CD4-positive, alpha-beta memory T cell (primary cell): ENCODE measurements around the gene PPM1H. TPM values are rescaled to one million over a fixed set of nuclear protein-coding genes. Genes with fewer than 3 reads are reported as not detected.

ENCODE experiments used
- CTCF ChIA-PET: fragments of 350-600 bp; sonication (Branson Sonifier 250); formaldehyde crosslinking; loops from one replicate; lab custom pipeline; 2021; ENCODE audit warnings: inconsistent platforms; ENCODE audit not compliant: partially characterized antibody; lab: Charles Lee
- POLR2A ChIA-PET: fragments of 350-600 bp; sonication (Branson Sonifier 250); formaldehyde crosslinking; loops from one replicate; lab custom pipeline; 2021; ENCODE audit not compliant: partially characterized antibody; lab: Charles Lee
- DNase-seq, 5 donors: peaks; one replicate each; pipeline versions ENCODE4 v3.0.0 to v3.0.0-alpha.2; 2020 to 2022; ENCODE audit warnings: mixed read lengths in 1 of 5
- H3K27ac ChIP-seq: one replicate; pipeline ENCODE4 v1.7.0; 2013; ENCODE audit warnings: low read depth, low read length
- H3K27me3 ChIP-seq: 2 replicates; pipeline ENCODE4 v1.7.0; 2013; ENCODE audit warnings: mild to moderate bottlenecking, low read length, moderate library complexity; ENCODE audit not compliant: insufficient read depth
- H3K36me3 ChIP-seq: 2 replicates; pipeline ENCODE4 v1.7.0; 2013; ENCODE audit warnings: mild to moderate bottlenecking, low read length, moderate library complexity; ENCODE audit not compliant: insufficient read depth
- H3K4me1 ChIP-seq: 2 replicates; pipeline ENCODE4 v1.7.0; 2013; ENCODE audit warnings: mild to moderate bottlenecking, low read length, moderate library complexity; ENCODE audit not compliant: insufficient read depth
- H3K4me3 ChIP-seq, 2 donors: one replicate each; pipeline ENCODE4 v1.7.0; 2013; ENCODE audit warnings: low read length in 2 of 2, mild to moderate bottlenecking in 1 of 2
- H3K9me3 ChIP-seq, 2 donors: one replicate each; pipeline ENCODE4 v1.7.0; 2013; ENCODE audit warnings: low read length in 2 of 2, control low read depth in 1 of 2; ENCODE audit not compliant: control insufficient read depth in 1 of 2
- H3K27ac Mint-ChIP-seq, 7 donors: one replicate each; pipeline ENCODE4 v1.8.0; 2020 to 2021; ENCODE audit warnings: mixed read lengths in 7 of 7, mild to moderate bottlenecking in 6 of 7, inconsistent platforms in 3 of 7, moderate library complexity in 3 of 7
- H3K27me3 Mint-ChIP-seq, 2 donors: one replicate each; pipeline ENCODE4 v1.8.0; 2020 to 2021; ENCODE audit warnings: mixed read lengths in 2 of 2
- H3K36me3 Mint-ChIP-seq, 2 donors: one replicate each; pipeline ENCODE4 v1.8.0; 2020 to 2021; ENCODE audit warnings: mixed read lengths in 2 of 2, inconsistent platforms in 1 of 2, mild to moderate bottlenecking in 1 of 2
- H3K4me1 Mint-ChIP-seq, 4 donors: one replicate each; pipeline ENCODE4 v1.8.0; 2020 to 2021; ENCODE audit warnings: mixed read lengths in 4 of 4, mild to moderate bottlenecking in 1 of 4
- H3K4me3 Mint-ChIP-seq, 8 donors: one replicate each; pipeline ENCODE4 v1.8.0; 2020 to 2021; ENCODE audit warnings: mixed read lengths in 8 of 8, mild to moderate bottlenecking in 7 of 8, moderate library complexity in 6 of 8, inconsistent platforms in 3 of 8
- H3K9me3 Mint-ChIP-seq, 8 donors: one replicate each; pipeline ENCODE4 v1.8.0; 2020 to 2021; ENCODE audit warnings: mixed read lengths in 8 of 8, mild to moderate bottlenecking in 5 of 8, inconsistent platforms in 3 of 8, moderate library complexity in 1 of 8
- intact Hi-C: fragments of 100-400 bp; cut with micrococcal nuclease; formaldehyde crosslinking; loops from one replicate; pipeline ENCODE4 v1.15.1; 2023
- polyA plus RNA-seq, 2 donors: library from polyadenylated mRNA; unstranded; fragments of 300-500 nt; fragmentation: Illumina TruSeq; gene quantifications; one replicate each; pipeline ENCODE4 v1.2.3, GENCODE V29; 2021
- total RNA-seq, 2 experiments: library from RNA; stranded (reverse); gene quantifications; one replicate each; pipeline ENCODE4 v1.2.3, GENCODE V29; 2021

Gene PPM1H
- total and polyA plus RNA-seq, 4 experiments from 2014 or later: 0.06 to 0.14 TPM; not detected in 2

GRCh38 chr12:62738616-62739015, 196.3 kb downstream of the PPM1H start:
- Histone ChIP-seq H3K36me3 (no peaks in the 10 kb centered on the region), H3K4me1 (no peaks in the 10 kb centered on the region), H3K27ac (no peak overlapping the region), H3K9me3 (no peaks in the 10 kb centered on the region), H3K27me3 (no peaks in the 10 kb centered on the region), H3K4me3 (no peak overlapping the region)
- H3K27ac Mint-ChIP-seq: no peak overlapping the region
- H3K4me1 Mint-ChIP-seq: peaks cover 0 to 7% (median 2%) of the 10 kb centered on the region in 4 donors
- no peak for DNase-seq
- POLR2A ChIA-PET: no interaction called here
- H3K36me3 Mint-ChIP-seq: no peaks in the 10 kb centered on the region
- CTCF ChIA-PET: interaction anchor here (1.1 kb wide), 1 partner anchor 53 kb away, joined by 3 read pairs; no protein-coding TSS in a partner anchor
- peaks cover 0 to 1% (median 0%) of the 10 kb centered on the region in 8 donors for H3K9me3 Mint-ChIP-seq
- intact Hi-C loops: no loop called here
- H3K27me3 Mint-ChIP-seq: no peaks in the 10 kb centered on the region
- no peak overlapping the region for H3K4me3 Mint-ChIP-seq

- intact Hi-C loops: no loop called here
- Mint-ChIP-seq H3K4me3 (no peak overlapping the region), H3K36me3 (no peaks in the 10 kb centered on the region), H3K27ac (no peak overlapping the region), H3K4me1 (peaks cover 0 to 7% (median 2%) of the 10 kb centered on the region in 4 donors), H3K27me3 (no peaks in the 10 kb centered on the region), H3K9me3 (peaks cover 0 to 1% (median 0%) of the 10 kb centered on the region in 8 donors)
- CTCF ChIA-PET: interaction anchor here (1.1 kb wide), 1 partner anchor 53 kb away, joined by 3 read pairs; no protein-coding TSS in a partner anchor
- POLR2A ChIA-PET: no interaction called here
- H3K27ac ChIP-seq: no peak overlapping the region
- DNase-seq: no peak
- no peaks in the 10 kb centered on the region for H3K9me3 ChIP-seq
- H3K4me3 ChIP-seq: no peak overlapping the region
- no peaks in the 10 kb centered on the region for H3K27me3 ChIP-seq
- H3K4me1 ChIP-seq: no peaks in the 10 kb centered on the region
- no peaks in the 10 kb centered on the region for H3K36me3 ChIP-seq
Observed at GRCh38 chr12:62738105-62738504, 196.8 kb downstream of the PPM1H start.

- Histone ChIP-seq H3K36me3 (no peaks in the 10 kb centered on the region), H3K9me3 (no peaks in the 10 kb centered on the region), H3K27me3 (no peaks in the 10 kb centered on the region), H3K27ac (no peak overlapping the region), H3K4me1 (no peaks in the 10 kb centered on the region), H3K4me3 (no peak overlapping the region)
- Mint-ChIP-seq H3K9me3 (peaks cover 0 to 1% (median 0%) of the 10 kb centered on the region in 8 donors), H3K27me3 (no peaks in the 10 kb centered on the region), H3K27ac (no peak overlapping the region), H3K4me1 (peaks cover 0 to 7% (median 2%) of the 10 kb centered on the region in 4 donors), H3K4me3 (no peak overlapping the region), H3K36me3 (no peaks in the 10 kb centered on the region)
- ChIA-PET CTCF (interaction anchor here (1.1 kb wide), 1 partner anchor 54 kb away, joined by 3 read pairs; no protein-coding TSS in a partner anchor), POLR2A (no interaction called here)
- no peak for DNase-seq
- intact Hi-C loops: no loop called here
Observed at GRCh38 chr12:62737615-62738014, 197.3 kb downstream of the PPM1H start.

- Histone ChIP-seq H3K27ac (no peak overlapping the region), H3K4me1 (no peaks in the 10 kb centered on the region), H3K4me3 (no peak overlapping the region), H3K36me3 (no peaks in the 10 kb centered on the region), H3K9me3 (no peaks in the 10 kb centered on the region), H3K27me3 (no peaks in the 10 kb centered on the region)
- POLR2A ChIA-PET: no interaction called here
- intact Hi-C loops: no loop called here
- Mint-ChIP-seq H3K27ac (no peak overlapping the region), H3K27me3 (no peaks in the 10 kb centered on the region), H3K4me3 (no peak overlapping the region), H3K4me1 (peaks cover 0 to 7% (median 2%) of the 10 kb centered on the region in 4 donors), H3K9me3 (peaks cover 0 to 1% (median 0%) of the 10 kb centered on the region in 8 donors), H3K36me3 (no peaks in the 10 kb centered on the region)
- no peak for DNase-seq
- CTCF ChIA-PET: no interaction called here
Observed at GRCh38 chr12:62737188-62737587, 197.8 kb downstream of the PPM1H start.

GRCh38 chr12:62736596-62736995, 198.4 kb downstream of the PPM1H start:
- Mint-ChIP-seq H3K9me3 (peaks cover 0 to 1% (median 0%) of the 10 kb centered on the region in 8 donors), H3K27me3 (no peaks in the 10 kb centered on the region), H3K4me3 (no peak overlapping the region), H3K4me1 (peaks cover 0 to 7% (median 2%) of the 10 kb centered on the region in 4 donors), H3K27ac (no peak overlapping the region), H3K36me3 (no peaks in the 10 kb centered on the region)
- no peaks in the 10 kb centered on the region for H3K36me3 ChIP-seq
- no peaks in the 10 kb centered on the region for H3K4me1 ChIP-seq
- no peak overlapping the region for H3K27ac ChIP-seq
- no peaks in the 10 kb centered on the region for H3K9me3 ChIP-seq
- ChIA-PET POLR2A (no interaction called here), CTCF (interaction anchor here (0.9 kb wide), 1 partner anchor 63 kb away, joined by 3 read pairs; no protein-coding TSS in a partner anchor)
- no peak overlapping the region for H3K4me3 ChIP-seq
- intact Hi-C loops: no loop called here
- no peaks in the 10 kb centered on the region for H3K27me3 ChIP-seq
- no peak for DNase-seq

GRCh38 chr12:62732861-62733427, 202.0 kb downstream of the PPM1H start:
- POLR2A ChIA-PET: no interaction called here
- Mint-ChIP-seq H3K27ac (no peak overlapping the region), H3K4me1 (no peaks in the 10 kb centered on the region)

GRCh38 chr12:62731055-62731820, 203.7 kb downstream of the PPM1H start:
- H3K27ac Mint-ChIP-seq: no peak overlapping the region
- no peaks in the 10 kb centered on the region for H3K36me3 Mint-ChIP-seq
- intact Hi-C loops: no loop called here
- no peaks in the 10 kb centered on the region for H3K9me3 Mint-ChIP-seq
- ChIA-PET CTCF (interaction anchor here (0.8 kb wide), 1 partner anchor 10 kb away, joined by 3 read pairs; no protein-coding TSS in a partner anchor), POLR2A (no interaction called here)
- no peak overlapping the region for H3K4me3 Mint-ChIP-seq
- peaks cover 0 to 8% of the 10 kb centered on the region in 2 donors for H3K27me3 Mint-ChIP-seq
- Histone ChIP-seq H3K36me3 (no peaks in the 10 kb centered on the region), H3K27ac (no peak overlapping the region), H3K27me3 (no peaks in the 10 kb centered on the region), H3K9me3 (no peaks in the 10 kb centered on the region), H3K4me1 (no peaks in the 10 kb centered on the region), H3K4me3 (no peak overlapping the region)
- DNase-seq: no peak
- no peaks in the 10 kb centered on the region for H3K4me1 Mint-ChIP-seq

More at GRCh38 chr12:62732861-62733427, 202.0 kb downstream of the PPM1H start:
- Mint-ChIP-seq H3K36me3 (no peaks in the 10 kb centered on the region), H3K9me3 (peaks cover 0 to 1% (median 0%) of the 10 kb centered on the region in 8 donors), H3K4me3 (no peak overlapping the region), H3K27me3 (peaks cover 0 to 6% of the 10 kb centered on the region in 2 donors)
- no peak overlapping the region for H3K4me3 ChIP-seq
- DNase-seq: no peak
- H3K27me3 ChIP-seq: no peaks in the 10 kb centered on the region
- H3K4me1 ChIP-seq: no peaks in the 10 kb centered on the region
- intact Hi-C loops: no loop called here
- no peaks in the 10 kb centered on the region for H3K36me3 ChIP-seq
- H3K9me3 ChIP-seq: no peaks in the 10 kb centered on the region
- no peak overlapping the region for H3K27ac ChIP-seq
- CTCF ChIA-PET: no interaction called here
